ENCODE data around the gene BMAL2. TPM values are rescaled to one million over a fixed set of nuclear protein-coding genes. Genes with fewer than 3 reads are reported as not detected.

BMAL2 gene
- total RNA-seq, 2 experiments from 2014 or later = 7.5 to 9.7 TPM

Other genes with a start within 250 kb of the BMAL2 start
- 10 to 100 TPM; 23.5 to 27.6 TPM for gene STK38L, start 88.5 kb upstream of the BMAL2 start, total RNA-seq
- under 1 TPM in 1 of 2 experiments, not detected in 1; 0.32 TPM for gene SMCO2, start 113.9 kb downstream of the BMAL2 start, total RNA-seq
- gene PPFIBP1, start 191.4 kb downstream of the BMAL2 start, total RNA-seq = 1 to 10 TPM; 6.6 to 8.8 TPM